HL-60/S4 (cell line): ENCODE data around the gene OR1I1.

Source experiments
- in situ Hi-C: fragments of 300-500 bp; cut with MboI; formaldehyde crosslinking; loops from 2 replicates; pipeline ENCODE4 v1.14.3; 2022; ENCODE audit warnings: low sequenced_read_pairs

The OR1I1 gene

DNA sequence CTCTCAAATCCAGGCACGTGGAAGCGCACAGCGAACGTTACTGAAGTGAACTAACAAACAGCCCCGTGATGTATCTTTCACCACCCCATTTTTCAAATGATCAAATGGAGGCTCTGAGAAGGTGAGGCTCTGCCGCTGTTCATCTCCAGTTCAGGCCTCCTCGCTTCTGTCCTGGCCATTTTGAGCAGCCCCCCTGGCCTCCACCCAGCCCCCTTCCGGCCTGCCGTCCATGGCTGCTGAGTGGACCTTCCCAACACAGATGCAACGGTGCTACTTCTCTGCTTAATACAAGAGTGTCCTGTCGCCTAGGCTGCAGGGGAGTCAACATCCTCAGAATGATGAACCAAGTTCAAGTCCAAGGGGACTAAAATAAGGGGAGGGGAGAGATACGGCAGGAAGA lies 34.8 kb downstream of the OR1I1 start:
- in situ Hi-C loops: no loop called here

DNA sequence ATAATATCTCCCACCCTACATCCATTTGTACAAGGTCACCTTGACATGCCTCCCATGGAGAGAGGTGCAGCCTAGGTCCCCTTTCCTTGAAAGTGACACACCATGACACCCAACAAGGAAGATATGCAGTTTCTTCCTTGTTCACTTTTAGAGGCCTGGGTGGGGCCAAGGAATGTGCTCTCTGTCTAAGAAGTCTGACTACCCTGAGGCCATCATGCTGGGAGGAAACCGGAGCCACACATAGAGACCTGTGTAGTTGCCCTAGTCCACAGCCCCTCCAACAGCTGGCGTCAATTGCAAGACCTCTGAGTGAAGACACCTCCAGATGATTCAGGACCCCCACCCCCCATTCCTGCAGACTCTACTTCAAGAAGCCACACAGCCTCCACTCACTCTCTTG lies 36.2 kb downstream of the OR1I1 start:
- in situ Hi-C loops: no loop called here

DNA sequence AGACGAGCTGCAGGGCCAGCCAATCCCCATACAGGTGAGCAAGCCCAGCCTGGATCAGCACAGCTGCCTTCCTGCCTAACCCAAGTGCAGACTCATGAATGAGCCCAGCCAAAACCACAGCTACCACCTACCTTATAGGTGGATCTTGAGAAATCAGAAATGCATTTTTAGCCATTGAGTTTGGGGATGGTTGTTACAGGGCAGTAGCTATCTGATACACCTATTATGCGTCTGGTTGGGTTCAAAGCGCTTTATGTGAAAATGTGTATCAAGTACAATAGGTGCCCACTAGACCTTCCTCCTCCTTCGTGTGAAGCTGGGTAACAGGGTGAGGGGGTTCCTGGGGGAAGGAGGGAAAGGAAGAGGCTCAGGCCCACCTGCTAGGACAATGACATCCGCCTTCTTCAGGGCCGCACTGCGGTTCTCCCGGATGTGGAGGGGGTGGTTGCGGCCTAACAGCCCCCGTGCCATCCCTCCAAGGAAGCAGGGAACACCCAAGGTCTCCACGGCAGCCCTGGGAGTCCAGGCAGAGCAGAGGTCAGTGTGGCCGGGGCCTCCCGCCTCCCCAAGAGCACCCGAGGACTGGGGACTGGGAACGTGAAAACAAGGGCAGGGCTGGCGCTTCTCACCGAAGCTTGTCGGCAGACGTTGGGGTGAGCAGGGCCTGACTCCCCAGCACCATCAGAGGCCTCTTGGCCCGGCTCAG lies 36.9 kb downstream of the OR1I1 start:
- in situ Hi-C loops: no loop called here

DNA sequence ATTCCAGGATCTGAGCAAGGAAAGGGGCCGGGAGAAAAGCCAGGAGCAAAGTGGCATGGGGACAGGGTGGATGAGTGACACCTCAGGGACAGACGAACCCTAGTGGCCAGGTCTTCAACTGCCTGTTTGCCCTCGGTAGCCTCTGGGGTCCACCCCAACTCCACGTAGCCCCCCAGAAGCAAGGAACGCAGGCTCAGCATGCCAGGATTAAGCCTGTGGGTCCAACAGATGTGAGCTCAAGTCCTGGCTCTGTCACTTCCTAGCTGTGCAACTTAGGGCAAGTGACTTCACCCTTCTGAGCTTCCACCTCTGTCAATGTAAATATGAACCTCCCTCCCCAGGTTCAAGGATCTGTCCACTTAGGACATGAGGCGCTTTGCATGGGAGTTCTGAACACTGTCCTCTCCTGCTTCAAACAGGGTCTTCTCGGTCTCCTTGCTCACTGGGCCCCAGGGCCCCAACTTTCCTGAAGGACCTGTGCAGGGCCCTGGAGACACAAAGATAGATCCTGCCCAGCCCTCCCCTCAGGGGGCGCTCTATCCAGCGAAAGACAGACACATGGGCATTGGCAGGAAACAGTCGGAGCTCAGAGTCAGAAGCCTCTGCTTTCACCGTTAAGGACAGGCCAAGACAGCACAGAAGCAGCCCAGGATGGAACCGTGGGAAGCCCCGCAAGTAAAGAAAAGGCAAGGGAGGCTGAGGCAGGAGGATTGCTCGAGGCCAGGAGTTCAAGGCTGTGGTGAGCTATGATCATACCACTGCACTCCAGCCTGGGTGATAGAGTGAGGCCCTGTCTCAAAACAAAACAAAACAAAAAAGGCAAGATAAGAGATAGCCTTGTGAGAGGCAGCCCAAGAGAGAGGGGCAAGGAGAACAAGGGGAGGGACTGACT lies 38.4 kb downstream of the OR1I1 start:
- in situ Hi-C loops: no loop called here

DNA sequence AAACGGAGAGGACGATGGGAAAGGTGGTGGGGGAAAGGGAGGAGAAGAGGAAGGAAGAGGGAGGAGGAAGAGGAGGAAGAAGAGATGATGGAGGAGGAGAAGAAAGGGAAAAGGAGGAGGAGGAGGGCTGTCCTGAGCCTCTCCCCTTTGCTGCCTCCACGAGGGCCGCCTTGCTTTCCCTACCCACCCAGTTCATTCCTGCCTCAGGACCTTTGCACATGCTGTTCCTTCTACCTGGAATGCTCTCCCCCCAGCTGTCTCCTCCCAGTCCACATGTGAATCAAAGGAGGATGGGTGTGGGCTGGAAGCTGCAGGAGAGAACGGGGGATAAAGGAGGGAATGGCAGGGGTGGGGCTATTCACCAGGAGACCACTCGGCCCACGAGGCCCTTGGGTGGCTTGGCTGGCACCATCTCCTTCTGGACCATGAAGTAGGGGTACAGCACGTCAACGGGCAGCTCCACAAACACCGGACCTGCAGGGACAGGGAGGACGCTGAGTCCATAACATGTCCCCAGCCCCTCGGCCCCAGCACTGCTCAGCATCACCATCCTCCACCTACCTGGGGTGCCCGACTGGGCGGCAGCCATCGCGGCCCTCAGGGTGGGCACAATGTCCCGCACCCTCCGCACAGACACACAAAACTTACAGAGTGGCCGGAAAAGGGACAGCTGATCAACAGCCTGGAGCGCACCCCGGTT lies 40.5 kb downstream of the OR1I1 start:
- in situ Hi-C loops: no loop called here

DNA sequence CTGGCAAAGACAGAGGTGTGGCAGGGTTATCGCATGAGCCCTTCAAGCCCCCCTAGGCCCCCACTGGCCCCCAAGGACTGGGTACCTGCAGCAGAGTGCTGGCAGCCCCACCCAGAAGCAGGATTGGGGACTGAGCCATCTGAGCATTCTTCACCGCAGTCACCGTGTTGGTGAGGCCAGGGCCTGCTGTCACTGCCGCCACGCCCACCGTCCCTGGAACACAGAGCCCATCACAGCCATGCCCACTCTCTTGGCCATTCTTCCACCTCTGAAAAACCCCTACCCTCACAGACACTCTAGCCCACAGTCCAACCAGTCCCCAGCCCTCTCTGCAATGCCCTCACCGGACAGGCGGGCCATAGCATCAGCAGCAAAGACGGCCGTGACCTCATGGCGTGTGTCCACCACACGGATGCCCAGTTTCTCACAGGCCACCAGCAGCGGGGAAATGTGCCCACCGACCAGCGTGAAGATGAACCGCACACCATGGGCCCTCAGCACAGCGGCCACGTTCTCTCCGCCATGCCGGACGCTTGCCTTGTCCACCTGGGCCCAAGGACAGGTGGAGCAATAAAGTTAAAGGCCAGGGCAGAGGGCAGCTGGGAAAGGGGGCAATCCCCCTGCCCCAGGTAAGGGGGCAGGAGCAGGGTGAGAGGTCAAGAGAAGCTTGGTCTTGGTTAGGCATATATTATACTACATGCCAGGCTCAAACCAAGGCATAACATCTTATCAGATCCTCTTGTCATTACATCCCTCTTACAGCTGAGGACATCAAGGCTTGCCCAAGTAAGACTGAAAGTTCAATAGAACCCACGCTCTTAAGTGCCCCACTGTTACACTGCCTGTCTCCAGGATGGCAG lies 41.2 kb downstream of the OR1I1 start:
- in situ Hi-C loops: no loop called here

DNA sequence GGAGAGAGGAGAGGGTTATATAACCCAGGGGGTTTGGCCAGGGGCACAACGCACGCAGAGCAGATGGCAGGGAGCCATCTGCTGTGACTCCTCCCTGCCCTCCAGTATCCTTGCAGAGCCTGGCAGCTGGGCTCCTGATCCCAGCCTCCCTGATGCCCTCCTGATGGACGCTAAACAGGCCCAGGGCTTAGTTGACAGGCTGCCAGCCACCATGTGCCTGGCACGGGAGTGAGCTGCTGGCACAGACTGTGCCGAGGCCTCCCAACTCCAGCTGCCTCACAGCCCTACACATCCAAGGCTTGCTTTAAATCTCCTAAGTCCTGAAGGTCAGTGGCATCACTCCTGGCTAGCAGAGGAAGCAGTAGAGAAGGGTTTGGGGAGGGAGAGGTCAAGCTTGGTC lies 41.9 kb downstream of the OR1I1 start:
- in situ Hi-C loops: no loop called here

DNA sequence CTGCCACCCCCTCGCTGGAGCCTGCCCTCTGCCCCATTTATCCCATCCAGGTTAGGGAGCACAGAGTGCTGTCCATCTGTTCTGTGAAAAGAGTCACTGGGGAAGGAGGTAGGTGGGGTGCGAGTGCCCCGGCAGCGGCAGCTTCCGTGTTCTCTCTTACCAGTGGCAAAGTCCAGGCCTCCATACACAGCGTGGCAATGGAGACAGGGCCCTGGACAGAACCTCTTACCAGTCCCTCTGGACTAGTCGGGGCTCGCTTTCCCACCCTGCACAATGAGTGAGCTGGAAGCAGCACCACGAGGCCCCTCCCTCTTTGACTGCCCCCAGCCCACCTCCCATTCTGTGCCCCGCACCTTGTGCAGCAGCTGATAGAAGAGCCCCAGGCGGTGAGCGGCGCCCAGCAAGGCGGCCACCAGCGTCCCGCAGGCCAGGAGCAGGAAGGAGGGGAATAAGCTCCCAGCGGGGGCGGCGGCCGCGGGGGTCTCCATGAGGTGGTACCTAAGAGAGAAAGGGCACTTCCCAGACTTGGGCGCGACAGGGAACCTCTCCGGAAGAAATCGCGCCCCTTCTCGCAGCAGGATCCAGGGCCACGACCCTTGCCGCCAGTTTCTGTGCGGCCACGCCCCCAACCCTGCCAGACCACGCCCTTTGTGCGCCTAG lies 42.7 kb downstream of the OR1I1 start:
- in situ Hi-C loops: no loop called here

DNA sequence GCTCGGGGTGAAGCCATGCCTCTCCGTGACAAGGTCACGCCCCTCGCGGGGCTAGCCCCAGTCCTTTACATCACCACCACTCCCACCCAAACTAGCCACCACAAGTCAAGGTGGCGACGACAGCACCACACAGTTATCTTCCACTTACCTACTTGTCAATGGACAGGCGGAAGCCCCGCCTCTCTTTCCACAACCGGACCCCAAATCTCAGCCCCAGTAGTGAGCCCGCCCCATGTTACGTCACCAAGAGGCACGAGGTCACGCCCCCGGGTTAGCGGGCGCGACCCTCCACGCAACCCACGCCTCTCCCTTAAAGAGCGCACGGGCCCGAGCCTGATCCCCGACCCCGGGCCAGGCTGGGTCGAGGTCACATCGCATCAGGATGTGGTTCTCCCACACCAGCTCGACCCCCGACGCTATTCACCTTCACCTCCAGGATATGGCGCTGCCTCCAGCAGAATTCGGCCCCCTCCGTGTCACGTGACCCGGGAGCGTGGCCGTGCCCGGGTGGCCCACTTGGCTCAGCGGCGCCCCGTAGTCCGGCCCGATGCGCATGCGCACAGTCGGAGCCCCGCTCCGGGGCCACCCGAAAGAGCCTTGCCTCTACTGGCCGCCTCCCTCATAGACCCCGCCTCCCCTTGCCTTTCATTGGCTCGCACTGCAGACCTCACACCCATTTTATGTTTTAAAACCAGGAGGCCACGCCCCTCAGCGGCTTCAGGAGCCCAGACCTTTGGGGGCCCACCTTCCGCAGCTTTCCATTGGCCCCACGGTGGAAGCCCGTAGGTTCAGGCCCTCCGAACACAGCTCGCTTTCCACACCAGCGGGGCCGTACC lies 43.4 kb downstream of the OR1I1 start:
- in situ Hi-C loops: no loop called here

DNA sequence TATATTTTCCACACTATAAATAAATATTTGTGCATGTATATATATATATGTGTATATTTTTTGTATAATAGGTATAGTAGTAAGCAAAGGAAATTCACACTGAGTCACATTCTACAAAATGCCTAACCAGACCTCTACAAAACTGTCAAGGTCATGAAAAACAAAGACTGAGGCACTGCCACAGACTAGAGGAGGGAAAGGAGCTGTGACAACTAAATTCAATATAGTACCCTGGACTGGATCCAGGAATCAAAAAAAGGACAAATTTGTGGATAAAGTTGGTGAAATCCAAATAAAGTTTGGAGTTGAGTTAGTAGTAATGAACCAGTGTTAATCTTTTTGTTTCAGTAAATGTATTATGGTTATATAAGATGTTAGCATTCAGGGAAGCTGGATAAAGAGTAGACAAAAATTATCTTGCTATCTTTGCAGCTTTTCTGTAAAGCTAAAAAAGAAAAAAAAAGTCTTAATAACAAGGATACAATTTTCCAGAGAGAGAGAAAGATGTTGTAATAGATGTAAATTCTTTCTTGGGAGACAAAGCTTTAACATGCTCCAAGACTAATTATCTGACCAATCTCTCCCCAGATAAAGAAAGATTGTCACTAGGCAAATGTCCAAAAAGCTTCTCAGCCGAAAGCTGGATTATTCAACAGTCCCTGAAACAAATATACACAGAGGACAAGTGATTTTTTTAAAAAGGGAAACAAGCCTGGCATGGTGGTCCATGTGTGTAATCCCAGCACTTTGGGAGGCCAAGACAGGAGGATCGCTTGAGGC lies 44.3 kb downstream of the OR1I1 start:
- in situ Hi-C loops: no loop called here

DNA sequence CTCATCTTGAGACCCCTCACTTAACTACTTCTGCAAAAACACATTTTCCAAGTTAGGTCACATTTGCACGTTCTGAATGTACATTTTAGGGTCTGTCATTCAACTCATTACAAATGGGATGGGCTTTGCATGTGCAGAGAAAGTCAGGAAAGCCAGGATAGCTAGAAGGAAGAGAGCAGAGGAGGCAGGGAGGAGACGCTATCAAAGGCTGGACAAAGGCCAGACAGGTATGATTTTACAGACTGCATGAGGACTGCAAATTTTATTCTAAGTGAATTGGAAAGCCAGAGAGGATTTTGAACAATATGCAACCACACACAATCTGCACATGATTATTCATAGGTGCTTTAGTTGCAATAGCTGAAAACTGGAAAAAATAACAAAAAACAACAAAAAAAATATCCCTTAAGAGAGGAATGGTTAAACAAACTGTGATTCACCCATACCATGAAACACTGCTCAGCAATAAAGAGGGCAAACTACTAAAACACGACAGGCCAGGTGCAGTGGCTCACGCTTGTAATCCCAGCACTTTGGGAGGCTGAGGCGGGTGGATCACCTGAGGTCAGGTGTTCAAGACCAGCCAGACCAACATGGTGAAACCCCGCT lies 46.3 kb downstream of the OR1I1 start:
- in situ Hi-C loops: no loop called here

DNA sequence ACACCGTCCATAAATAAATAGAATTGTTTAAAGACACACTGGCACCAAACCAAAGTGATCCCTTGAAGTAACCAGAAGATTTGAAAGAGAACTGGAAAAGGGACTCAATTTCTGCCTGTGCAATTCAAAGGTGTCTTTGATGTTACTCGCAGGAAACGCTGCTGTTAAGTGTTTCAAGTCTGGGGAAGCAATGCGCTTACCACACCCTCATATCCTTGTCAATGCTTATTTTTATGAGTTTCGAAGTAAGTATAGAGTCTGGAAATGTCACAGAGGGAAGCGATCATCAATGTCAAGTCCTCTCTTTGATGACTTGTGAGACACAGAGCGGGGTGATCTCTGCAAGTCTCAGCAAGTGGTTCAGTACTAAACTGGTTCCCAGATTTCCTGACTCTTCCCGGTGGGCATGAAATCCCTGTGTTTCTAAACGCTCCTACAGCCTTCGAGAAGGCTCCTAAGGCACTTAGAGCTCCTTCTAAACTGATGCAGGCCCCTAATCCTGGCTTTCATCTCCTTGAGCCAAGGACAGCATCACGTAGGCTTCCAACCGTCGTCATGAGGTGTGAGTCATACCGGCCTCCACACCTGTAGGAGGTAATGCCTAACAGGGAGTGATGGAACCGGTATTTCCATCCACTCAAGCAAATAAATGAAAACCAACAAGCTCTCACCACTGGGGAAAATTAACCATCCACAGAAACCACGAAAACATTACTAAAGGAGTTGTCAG lies 48.0 kb downstream of the OR1I1 start:
- in situ Hi-C loops: no loop called here

DNA sequence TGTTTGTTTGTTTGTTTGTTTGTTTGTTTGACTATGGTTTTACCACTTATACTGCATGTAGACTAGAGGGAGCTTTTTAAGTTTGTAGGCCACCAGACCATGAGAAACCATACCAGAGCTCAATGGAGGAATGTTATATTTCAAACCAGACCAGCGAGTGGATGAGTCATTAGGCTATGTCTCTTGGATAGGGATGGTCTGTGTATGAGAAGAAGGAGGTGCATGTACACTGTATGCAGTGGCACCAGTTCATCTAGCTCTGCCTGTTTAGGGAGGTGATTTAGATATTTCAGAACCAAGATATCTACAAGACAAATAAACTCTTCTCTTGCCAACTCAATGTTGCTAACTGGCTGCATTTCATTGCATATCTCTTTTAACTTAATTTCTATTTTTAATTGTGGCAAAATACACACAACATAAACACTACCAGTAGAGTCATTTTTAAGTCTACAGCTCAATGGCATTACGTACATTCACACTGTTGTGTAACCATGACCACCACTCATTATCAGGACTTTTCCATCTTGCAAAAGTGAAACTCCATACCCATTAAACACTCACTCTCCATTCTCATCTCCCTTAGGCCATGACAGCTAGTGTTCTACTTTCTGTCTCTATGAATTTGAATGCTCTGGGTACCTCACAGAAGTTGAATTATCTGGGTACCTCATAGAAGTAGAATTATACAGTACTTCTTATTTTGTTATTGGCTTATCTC lies 54.4 kb downstream of the OR1I1 start:
- in situ Hi-C loops: no loop called here

DNA sequence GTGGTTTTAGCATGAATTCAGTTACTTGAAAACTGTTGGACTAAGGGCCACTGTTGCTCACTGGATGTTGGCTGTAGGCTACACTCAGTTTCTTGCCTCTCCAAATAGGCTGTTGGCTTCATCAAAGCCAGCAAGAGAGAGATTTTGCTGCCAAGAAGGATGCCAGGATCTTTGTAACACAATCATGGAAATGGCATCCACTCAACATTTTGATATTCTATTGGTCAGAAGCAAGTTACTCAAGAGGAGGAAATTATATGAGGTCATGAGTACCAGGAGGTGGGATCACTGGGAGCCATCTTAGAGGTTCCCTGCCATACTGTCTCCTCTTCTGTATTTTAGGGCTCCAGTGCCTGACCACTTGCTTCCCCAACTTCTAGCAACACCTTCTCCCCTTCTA lies 55.8 kb downstream of the OR1I1 start:
- in situ Hi-C loops: no loop called here

DNA sequence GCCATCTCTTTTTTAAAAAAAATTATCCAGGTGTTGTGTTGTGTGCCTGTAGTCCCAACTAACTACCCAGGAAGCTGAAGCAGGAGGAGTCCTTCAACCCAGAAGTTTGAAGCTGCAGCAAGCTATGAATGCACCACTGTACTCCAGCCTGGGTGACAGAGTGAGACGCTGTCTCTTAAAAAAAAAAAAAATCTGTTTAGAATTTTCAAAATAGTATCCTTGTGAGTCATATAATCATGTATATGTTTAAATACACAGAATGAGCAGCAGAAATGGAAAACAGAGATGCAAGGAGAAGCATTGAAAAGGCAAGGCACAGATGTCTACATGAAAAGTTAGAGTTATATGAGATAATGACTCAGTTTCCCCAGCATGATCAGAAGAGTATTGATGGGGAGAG lies 56.4 kb downstream of the OR1I1 start:
- in situ Hi-C loops: no loop called here

DNA sequence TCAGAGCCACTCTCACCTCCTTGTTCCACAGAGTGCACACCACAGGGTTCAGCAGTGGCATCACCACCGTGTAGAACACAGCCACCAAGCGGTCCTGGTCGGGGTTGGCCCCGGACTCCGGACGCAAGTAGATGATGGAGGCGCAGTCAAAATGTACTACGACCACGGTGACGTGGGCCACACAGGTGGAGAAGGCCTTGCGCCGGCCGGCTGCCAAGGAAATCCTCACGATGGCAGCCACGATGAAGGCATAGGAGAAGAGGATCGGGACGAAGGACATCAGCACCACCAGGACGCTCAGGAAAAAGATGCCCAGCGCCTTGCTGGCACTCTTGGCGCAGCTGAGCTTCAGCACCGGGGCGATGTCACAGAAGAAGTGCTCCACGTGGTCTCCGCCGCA lies 59.1 kb downstream of the OR1I1 start:
- in situ Hi-C loops: no loop called here

DNA sequence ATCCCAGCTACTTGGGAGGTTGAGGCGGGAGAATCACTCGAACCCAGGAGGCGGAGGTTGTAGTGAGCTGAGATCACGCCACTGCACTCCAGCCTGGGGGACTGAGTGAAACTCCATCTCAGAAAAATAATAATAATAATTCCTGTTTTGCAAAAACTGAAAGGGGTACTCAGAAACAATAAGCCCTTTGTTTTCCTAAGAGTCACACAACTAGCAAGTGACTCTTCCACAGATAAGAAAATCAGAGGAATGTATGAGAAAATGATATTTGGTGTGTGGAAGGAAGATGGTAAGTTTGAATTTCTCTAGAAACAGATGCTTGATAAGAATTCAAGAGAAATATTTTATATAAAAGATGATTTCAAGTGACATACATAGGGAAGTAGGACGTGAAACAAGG lies 60.3 kb downstream of the OR1I1 start:
- in situ Hi-C loops: no loop called here
